Fibroblast of lung (primary cell): Measurements from ENCODE around the gene NR6A1. TPM values are rescaled to one million over a fixed set of nuclear protein-coding genes. Genes with fewer than 3 reads are reported as not detected.
"Not testable (repeated sequence)": the region's sequence is repeated elsewhere in the genome, so short reads cannot be mapped to it uniquely, and the experiment has no call there.

Source experiments
- DNase-seq, 2 donors: peaks; one replicate each; pipeline versions ENCODE4 v3.0.0 to v3.0.0-alpha.2; 2010; ENCODE audit warnings: low read depth in 2 of 2
- H2AFZ ChIP-seq: 2 replicates; pipeline ENCODE4 v1.5.1; 2012; ENCODE audit warnings: low read length, control low read depth, inconsistent platforms
- H3K27ac ChIP-seq: 2 replicates; pipeline ENCODE4 v1.5.1; 2011; ENCODE audit warnings: low read length, control low read depth; ENCODE audit not compliant: insufficient read depth
- H3K27me3 ChIP-seq: 2 replicates; pipeline ENCODE4 v1.5.1; 2011; ENCODE audit warnings: mild to moderate bottlenecking, low read length; ENCODE audit not compliant: control insufficient read depth, insufficient read depth
- H3K36me3 ChIP-seq: 2 replicates; pipeline ENCODE4 v1.5.1; 2011; ENCODE audit warnings: low read length; ENCODE audit not compliant: control insufficient read depth, insufficient read depth
- H3K4me1 ChIP-seq: 2 replicates; pipeline ENCODE4 v1.5.1; 2011; ENCODE audit warnings: low read length; ENCODE audit not compliant: control insufficient read depth, insufficient read depth; ENCODE audit errors: extremely low read depth
- H3K4me2 ChIP-seq: 2 replicates; pipeline ENCODE4 v1.5.1; 2011; ENCODE audit warnings: low read length, control low read depth; ENCODE audit not compliant: insufficient read depth; ENCODE audit errors: extremely low read depth
- H3K4me3 ChIP-seq, 4 experiments: fragments of 200-600 bp in 1 of 4; sonication (generic) in 1 of 4; replicated peaks in 1 of 4; 2 replicates each; pipeline ENCODE4 v1.5.1; 2011 to 2016; ENCODE audit warnings: low read length in 4 of 4, low read depth in 3 of 4, mild to moderate bottlenecking in 3 of 4, control low read depth in 2 of 4, inconsistent platforms in 1 of 4, mixed read lengths in 1 of 4; ENCODE audit not compliant: insufficient read depth in 1 of 4; ENCODE audit errors: control extremely low read depth in 1 of 4
- H3K79me2 ChIP-seq: 2 replicates; pipeline ENCODE4 v1.5.1; 2012; ENCODE audit warnings: mild to moderate bottlenecking, low read length, inconsistent platforms; ENCODE audit not compliant: control insufficient read depth, insufficient read depth
- H3K9ac ChIP-seq: 2 replicates; pipeline ENCODE4 v1.5.1; 2011; ENCODE audit warnings: mild to moderate bottlenecking, low read length, control low read depth; ENCODE audit not compliant: insufficient read depth
- H3K9me3 ChIP-seq: 2 replicates; pipeline ENCODE4 v1.5.1; 2012; ENCODE audit warnings: low read depth, low read length; ENCODE audit not compliant: control insufficient read depth, insufficient read depth
- H4K20me1 ChIP-seq: 2 replicates; pipeline ENCODE4 v1.5.1; 2011; ENCODE audit warnings: low read length; ENCODE audit not compliant: control insufficient read depth, insufficient read depth; ENCODE audit errors: extremely low read depth
- EZH2 ChIP-seq: IDR thresholded peaks from 2 replicates; pipeline ENCODE4 v1.5.1; 2012; ENCODE audit warnings: low read length, control low read depth, mild to moderate bottlenecking; ENCODE audit errors: missing control alignments
- polyA plus RNA-seq, 2 donors: library from polyadenylated mRNA; depleted of rRNA in 1 of 2; stranded (reverse) in 1 of 2; unstranded in 1 of 2; fragments of >200 nt; gene quantifications; 2 replicates each; pipeline ENCODE4 v1.2.1, GENCODE V29; 2011 to 2012; ENCODE audit warnings: missing spikeins in 1 of 2
- total RNA-seq: library from RNA; depleted of rRNA; stranded (reverse); fragments of >200 nt; gene quantifications from 2 replicates; pipeline ENCODE4 v1.2.1, GENCODE V29; 2014
- TF ChIP-seq, protein P1 (sequence below), 2 donors: IDR thresholded peaks in 1 of 2; conservative IDR thresholded peaks in 1 of 2; 1 replicate in 1 of 2; 2 replicates in 1 of 2; pipeline ENCODE4 v1.5.1; 2011 to 2012; ENCODE audit warnings: low read length in 2 of 2, control low read depth in 1 of 2, inconsistent platforms in 1 of 2, low read depth in 1 of 2, mild to moderate bottlenecking in 1 of 2

NR6A1 gene
- total and polyA plus RNA-seq, 2 donors (not counting 1 experiment from before 2014, with no cell fraction given) = 0.07 to 0.50 TPM

- H3K36me3 ChIP-seq = no peaks in the 10 kb centered on the region
- H3K9ac ChIP-seq = no peak overlapping the region
- H3K4me2 ChIP-seq = no peak overlapping the region
- no peak overlapping the region for H3K4me3 ChIP-seq
- H3K9me3 ChIP-seq = no peaks in the 10 kb centered on the region
- no peak overlapping the region for H2AFZ ChIP-seq
- no peaks in the 10 kb centered on the region for H3K4me1 ChIP-seq
- no peak for DNase-seq
- H4K20me1 ChIP-seq = no peaks in the 10 kb centered on the region
- no peaks in the 10 kb centered on the region for H3K79me2 ChIP-seq
- TF ChIP-seq, protein P1, sequence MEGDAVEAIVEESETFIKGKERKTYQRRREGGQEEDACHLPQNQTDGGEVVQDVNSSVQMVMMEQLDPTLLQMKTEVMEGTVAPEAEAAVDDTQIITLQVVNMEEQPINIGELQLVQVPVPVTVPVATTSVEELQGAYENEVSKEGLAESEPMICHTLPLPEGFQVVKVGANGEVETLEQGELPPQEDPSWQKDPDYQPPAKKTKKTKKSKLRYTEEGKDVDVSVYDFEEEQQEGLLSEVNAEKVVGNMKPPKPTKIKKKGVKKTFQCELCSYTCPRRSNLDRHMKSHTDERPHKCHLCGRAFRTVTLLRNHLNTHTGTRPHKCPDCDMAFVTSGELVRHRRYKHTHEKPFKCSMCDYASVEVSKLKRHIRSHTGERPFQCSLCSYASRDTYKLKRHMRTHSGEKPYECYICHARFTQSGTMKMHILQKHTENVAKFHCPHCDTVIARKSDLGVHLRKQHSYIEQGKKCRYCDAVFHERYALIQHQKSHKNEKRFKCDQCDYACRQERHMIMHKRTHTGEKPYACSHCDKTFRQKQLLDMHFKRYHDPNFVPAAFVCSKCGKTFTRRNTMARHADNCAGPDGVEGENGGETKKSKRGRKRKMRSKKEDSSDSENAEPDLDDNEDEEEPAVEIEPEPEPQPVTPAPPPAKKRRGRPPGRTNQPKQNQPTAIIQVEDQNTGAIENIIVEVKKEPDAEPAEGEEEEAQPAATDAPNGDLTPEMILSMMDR (conservative IDR thresholded peaks at IDR 0.05 in 1 of 2, IDR thresholded peaks at IDR 0.05 in 1 of 2; ENCODE audit: low read depth in 1 of 2, low read length in 2 of 2) = no peak
- no peak for TF ChIP-seq EZH2
- no peaks in the 10 kb centered on the region for H3K27me3 ChIP-seq
- H3K27ac ChIP-seq = no peak overlapping the region
These were observed 29.4 kb downstream of the NR6A1 start for GRCh38 chr9:124741662-124742061.

GRCh38 chr9:124741149-124741548 lies 30.0 kb downstream of the NR6A1 start:
- H4K20me1 ChIP-seq = no peaks in the 10 kb centered on the region
- no peak for DNase-seq
- H3K27ac ChIP-seq = no peak overlapping the region
- no peaks in the 10 kb centered on the region for H3K36me3 ChIP-seq
- no peak overlapping the region for H3K4me3 ChIP-seq
- no peak for TF ChIP-seq EZH2
- TF ChIP-seq, protein P1 (conservative IDR thresholded peaks at IDR 0.05 in 1 of 2, IDR thresholded peaks at IDR 0.05 in 1 of 2; ENCODE audit: low read depth in 1 of 2, low read length in 2 of 2) = no peak
- no peaks in the 10 kb centered on the region for H3K9me3 ChIP-seq
- no peaks in the 10 kb centered on the region for H3K4me1 ChIP-seq
- no peak overlapping the region for H3K9ac ChIP-seq
- no peaks in the 10 kb centered on the region for H3K27me3 ChIP-seq
- no peaks in the 10 kb centered on the region for H3K79me2 ChIP-seq
- no peak overlapping the region for H2AFZ ChIP-seq
- no peak overlapping the region for H3K4me2 ChIP-seq

DNA sequence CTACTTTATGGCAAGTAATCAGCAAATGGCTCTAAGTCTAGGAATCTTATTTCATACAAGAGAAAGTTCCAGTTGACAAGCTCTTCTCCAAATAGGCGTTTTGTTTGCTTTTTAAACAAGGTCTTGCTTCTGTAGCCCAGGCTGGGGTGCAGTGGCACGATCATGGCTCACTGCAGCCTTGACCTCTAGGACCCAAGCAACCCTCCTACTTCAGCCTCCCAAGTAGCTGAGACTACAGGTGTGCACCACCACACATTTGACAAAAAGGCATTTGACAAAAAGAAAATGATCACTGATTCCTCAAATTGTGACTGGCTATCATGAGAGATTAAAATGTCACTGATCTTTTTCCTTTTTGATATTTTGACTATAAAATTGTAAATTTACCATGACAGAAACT lies 31.8 kb downstream of the NR6A1 start:
- Histone ChIP-seq H3K36me3 (no peaks in the 10 kb centered on the region), H3K4me2 (no peak overlapping the region), H3K79me2 (no peaks in the 10 kb centered on the region), H2AFZ (no peak overlapping the region), H3K27me3 (no peaks in the 10 kb centered on the region), H3K4me3 (no peak overlapping the region), H3K27ac (no peak overlapping the region), H3K9ac (no peak overlapping the region), H3K4me1 (peaks cover 3% of the 10 kb centered on the region), H3K9me3 (no peaks in the 10 kb centered on the region), H4K20me1 (no peaks in the 10 kb centered on the region)
- DNase-seq = no peak
- TF ChIP-seq, protein P1 (conservative IDR thresholded peaks at IDR 0.05 in 1 of 2, IDR thresholded peaks at IDR 0.05 in 1 of 2; ENCODE audit: low read depth in 1 of 2, low read length in 2 of 2) = no peak
- no peak for TF ChIP-seq EZH2

DNA sequence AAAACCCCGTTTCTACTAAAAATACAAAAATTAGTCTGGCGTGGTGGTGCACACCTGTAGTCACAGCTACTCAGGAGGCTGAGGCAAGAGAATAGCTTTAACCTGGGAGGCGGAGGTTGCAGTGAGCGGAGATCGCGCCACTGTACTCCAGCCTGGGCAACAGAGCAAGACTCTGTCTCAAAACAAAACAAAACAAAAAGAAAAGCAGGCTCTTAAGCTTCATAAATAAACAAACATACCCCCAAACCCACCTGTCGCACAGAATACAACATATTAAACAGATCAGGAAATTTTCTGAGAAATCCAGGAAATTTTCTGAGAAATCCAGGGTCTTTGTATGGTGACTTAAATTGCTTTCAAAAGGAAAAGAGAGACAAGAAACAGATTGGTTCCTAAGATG lies 33.0 kb downstream of the NR6A1 start:
- not testable (repeated sequence) for H4K20me1 ChIP-seq, H3K36me3 ChIP-seq, H3K27ac ChIP-seq, H3K4me1 ChIP-seq, H2AFZ ChIP-seq, H3K4me2 ChIP-seq, DNase-seq, H3K27me3 ChIP-seq, H3K79me2 ChIP-seq, H3K9ac ChIP-seq, H3K4me3 ChIP-seq, H3K9me3 ChIP-seq
